OCI-LY3 (cell line): ENCODE data around the gene HAP1.

Source experiments
- H2AFZ ChIP-seq: fragments of 200-600, 300-600 bp; shearing (Covaris generic); 2 replicates; pipeline ENCODE4 v1.6.0; 2014; ENCODE audit warnings: antibody characterized with exemption, low read depth, low read length
- H3K27ac ChIP-seq: fragments of 200-600, 300-600 bp; sonication (generic); 2 replicates; pipeline ENCODE4 v1.5.1; 2014; ENCODE audit warnings: mild to moderate bottlenecking, low read length, moderate library complexity, mixed read lengths
- H3K27me3 ChIP-seq: fragments of 200-600, 300-600 bp; sonication (generic); 2 replicates; pipeline ENCODE4 v1.6.1; 2014; ENCODE audit warnings: low read depth, low read length, mixed read lengths
- H3K36me3 ChIP-seq: fragments of 200-600, 300-600 bp; sonication (generic); replicated peaks from 2 replicates; pipeline ENCODE3; 2014; ENCODE audit warnings: low read depth, low read length, mixed read lengths
- H3K4me1 ChIP-seq: fragments of 300-600, 200-600 bp; sonication (generic); 2 replicates; pipeline ENCODE4 v1.6.1; 2014; ENCODE audit warnings: low read length, mixed read lengths
- H3K4me2 ChIP-seq: fragments of 200-600, 300-600 bp; sonication (generic); 2 replicates; pipeline ENCODE4 v1.6.1; 2014; ENCODE audit warnings: low read length, mixed read lengths
- H3K4me3 ChIP-seq: fragments of 300-600, 200-600 bp; sonication (generic); 2 replicates; pipeline ENCODE4 v1.5.1; 2014; ENCODE audit warnings: antibody characterized with exemption, mild to moderate bottlenecking, low read length, moderate library complexity
- H3K79me2 ChIP-seq: fragments of 300-600, 200-600 bp; shearing (Covaris generic); 2 replicates; pipeline ENCODE4 v1.6.1; 2014; ENCODE audit warnings: mild to moderate bottlenecking, low read length, mixed read lengths
- H3K9ac ChIP-seq: fragments of 300-600, 200-600 bp; shearing (Covaris generic); 2 replicates; pipeline ENCODE4 v1.6.0; 2014; ENCODE audit warnings: mild to moderate bottlenecking, low read length, moderate library complexity
- H3K9me3 ChIP-seq: fragments of 200-600, 300-600 bp; shearing (Covaris generic); 2 replicates; pipeline ENCODE4 v1.6.1; 2014; ENCODE audit warnings: low read length, mixed read lengths; ENCODE audit not compliant: insufficient read depth
- H4K20me1 ChIP-seq: fragments of 200-600, 300-600 bp; sonication (generic); 2 replicates; pipeline ENCODE4 v1.6.1; 2016; ENCODE audit warnings: low read length, mixed read lengths; ENCODE audit not compliant: insufficient read depth
- CTCF ChIP-seq: fragments of 200-600, 300-600 bp; sonication (generic); IDR thresholded peaks from 2 replicates; pipeline ENCODE4 v1.5.1; 2014; ENCODE audit warnings: antibody characterized with exemption, low read length, low read depth
- EZH2phosphoT487 ChIP-seq: fragments of 200-600 bp; shearing (Covaris generic); IDR thresholded peaks from 2 replicates; pipeline ENCODE4 v1.6.1; 2018; ENCODE audit warnings: antibody characterized with exemption, mixed run types, low read depth

HAP1 gene

GRCh38 chr17:41692722-41693521 lies 41.5 kb downstream of the HAP1 start:
- no peak overlapping the region for H3K27ac ChIP-seq

GRCh38 chr17:41691031-41691777 lies 43.2 kb downstream of the HAP1 start:
- Histone ChIP-seq H3K36me3 (peaks cover 47% of the 10 kb centered on the region), H3K4me3 (no peak overlapping the region), H3K4me2 (no peak overlapping the region), H3K27me3 (no peaks in the 10 kb centered on the region), H4K20me1 (peaks cover 32% of the 10 kb centered on the region), H3K79me2 (peaks cover 26% of the 10 kb centered on the region), H3K4me1 (peaks cover 13% of the 10 kb centered on the region), H3K9ac (no peak overlapping the region), H2AFZ (no peak overlapping the region), H3K9me3 (no peaks in the 10 kb centered on the region), H3K27ac (no peak overlapping the region)
- TF ChIP-seq CTCF (no peak), EZH2phosphoT487 (no peak)

More at GRCh38 chr17:41692722-41693521, 41.5 kb downstream of the HAP1 start:
- H3K4me2 ChIP-seq, result no peak overlapping the region
- H3K4me1 ChIP-seq, result peaks cover 9% of the 10 kb centered on the region
- H3K4me3 ChIP-seq, result no peak overlapping the region
- peaks cover 24% of the 10 kb centered on the region for H3K79me2 ChIP-seq
- H2AFZ ChIP-seq, result no peak overlapping the region
- TF ChIP-seq CTCF, result no peak
- no peak for TF ChIP-seq EZH2phosphoT487
- no peak overlapping the region for H3K9ac ChIP-seq
- H3K9me3 ChIP-seq, result no peaks in the 10 kb centered on the region
- H4K20me1 ChIP-seq, result peaks cover 32% of the 10 kb centered on the region
- H3K36me3 ChIP-seq, result peaks cover 47% of the 10 kb centered on the region
- H3K27me3 ChIP-seq, result no peaks in the 10 kb centered on the region

GRCh38 chr17:41690497-41690896 lies 43.9 kb downstream of the HAP1 start:
- peaks cover 47% of the 10 kb centered on the region for H3K36me3 ChIP-seq
- H3K4me3 ChIP-seq, result peak overlapping the region; percentile 94
- no peaks in the 10 kb centered on the region for H3K9me3 ChIP-seq
- H4K20me1 ChIP-seq, result peaks cover 32% of the 10 kb centered on the region
- H3K27ac ChIP-seq, result peak overlapping the region; percentile 80
- H3K9ac ChIP-seq, result peak overlapping the region; percentile 85
- no peaks in the 10 kb centered on the region for H3K27me3 ChIP-seq
- H3K4me2 ChIP-seq, result peak overlapping the region; percentile 83
- TF ChIP-seq CTCF, result no peak
- no peak for TF ChIP-seq EZH2phosphoT487
- H3K79me2 ChIP-seq, result peaks cover 26% of the 10 kb centered on the region
- H2AFZ ChIP-seq, result no peak overlapping the region
- H3K4me1 ChIP-seq, result peaks cover 13% of the 10 kb centered on the region
